H1 (cell line): ENCODE results near the gene CHD8. TPM values are rescaled to one million over a fixed set of nuclear protein-coding genes. Genes with fewer than 3 reads are reported as not detected.

Experiments used
- CTCF ChIA-PET: fragments of 300-600 bp; sonication (Branson Sonifier 250); formaldehyde crosslinking; loops from one replicate; lab custom pipeline; 2021; ENCODE audit not compliant: partially characterized antibody; lab: Charles Lee
- POLR2A ChIA-PET: fragments of 300-600 bp; sonication (Branson Sonifier 250); formaldehyde crosslinking; loops from one replicate; lab custom pipeline; 2021; ENCODE audit warnings: inconsistent platforms; ENCODE audit not compliant: partially characterized antibody; lab: Charles Lee
- DNase-seq, 2 experiments: peaks; one replicate each; pipeline versions ENCODE4 v3.0.0 to v3.0.0-alpha.2; 2010 to 2022; ENCODE audit warnings: low spot score in 2 of 2, low read depth in 1 of 2, mixed read lengths in 1 of 2
- FAIRE-seq: peaks from 2 replicates; lab custom pipeline; 2011; peaks lifted over from hg19 to GRCh38; lab: Jason Lieb, UNC
- H2AFZ ChIP-seq: 2 replicates; pipeline ENCODE4 v1.8.1; 2012; ENCODE audit warnings: low read length, inconsistent platforms
- H2AK5ac ChIP-seq: 2 replicates; pipeline ENCODE4 v1.6.1; 2013; ENCODE audit warnings: low read depth, low read length
- H2BK120ac ChIP-seq: replicated peaks from 2 replicates; pipeline ENCODE3; 2013; ENCODE audit warnings: low read depth, low read length, inconsistent platforms
- H2BK12ac ChIP-seq: 2 replicates; pipeline ENCODE4 v1.6.1; 2013; ENCODE audit warnings: low read depth, low read length
- H2BK15ac ChIP-seq: 2 replicates; pipeline ENCODE4 v1.6.1; 2013; ENCODE audit warnings: low read length
- H2BK20ac ChIP-seq: 2 replicates; pipeline ENCODE4 v1.6.1; 2013; ENCODE audit warnings: low read length
- H2BK5ac ChIP-seq: 2 replicates; pipeline ENCODE4 v1.6.1; 2013; ENCODE audit warnings: low read depth, low read length
- H3K14ac ChIP-seq: 2 replicates; pipeline ENCODE4 v1.6.1; 2013; ENCODE audit warnings: inconsistent platforms; ENCODE audit not compliant: insufficient read length
- H3K18ac ChIP-seq: 2 replicates; pipeline ENCODE4 v1.6.1; 2013; ENCODE audit warnings: low read length; ENCODE audit errors: extremely low read depth
- H3K23ac ChIP-seq: 2 replicates; pipeline ENCODE4 v1.6.1; 2013; ENCODE audit warnings: inconsistent platforms; ENCODE audit not compliant: insufficient read length
- H3K23me2 ChIP-seq: 2 replicates; pipeline ENCODE4 v1.6.1; 2013; ENCODE audit warnings: low read depth, low read length
- H3K27ac ChIP-seq: 2 replicates; pipeline ENCODE4 v1.6.1; 2011; ENCODE audit warnings: low read depth, low read length, inconsistent platforms
- H3K27me3 ChIP-seq, 4 experiments: replicated peaks in 1 of 4; 1 replicate in 1 of 4; 2 replicates in 3 of 4; pipeline versions ENCODE4 v1.6.1 to v1.8.1; 2011 to 2013; ENCODE audit warnings: low read length in 3 of 4, mild to moderate bottlenecking in 3 of 4, inconsistent platforms in 2 of 4, mixed read lengths in 2 of 4, moderate library complexity in 1 of 4; ENCODE audit not compliant: control insufficient read depth in 3 of 4, insufficient read depth in 3 of 4; ENCODE audit errors: extremely low read depth in 1 of 4
- H3K36me3 ChIP-seq, 4 experiments: 2 replicates each; pipeline versions ENCODE4 v1.6.1 to v1.8.1; 2011 to 2013; ENCODE audit warnings: mild to moderate bottlenecking in 4 of 4, low read length in 3 of 4, moderate library complexity in 2 of 4, control low read depth in 1 of 4, inconsistent platforms in 1 of 4; ENCODE audit not compliant: insufficient read depth in 4 of 4, control insufficient read depth in 2 of 4
- H3K4ac ChIP-seq: replicated peaks from 2 replicates; pipeline ENCODE3; 2013; ENCODE audit warnings: low read length, low read depth, mixed read lengths, inconsistent platforms; ENCODE audit not compliant: insufficient read length
- H3K4me1 ChIP-seq, 4 experiments: replicated peaks in 1 of 4; 1 replicate in 1 of 4; 2 replicates in 3 of 4; pipeline versions ENCODE4 v1.6.1 to v1.8.1; 2011 to 2013; ENCODE audit warnings: low read length in 3 of 4, inconsistent platforms in 2 of 4, mixed read lengths in 1 of 4; ENCODE audit not compliant: insufficient read depth in 4 of 4, control insufficient read depth in 3 of 4
- H3K4me2 ChIP-seq, 2 experiments: 2 replicates each; pipeline versions ENCODE4 v1.6.1 to v1.8.1; 2011 to 2013; ENCODE audit warnings: low read depth in 2 of 2, low read length in 2 of 2, control low read depth in 1 of 2, inconsistent platforms in 1 of 2, mild to moderate bottlenecking in 1 of 2; ENCODE audit not compliant: insufficient read depth in 1 of 2
- H3K4me3 ChIP-seq, 4 experiments: fragments of 200-600, 300-600 bp in 1 of 4; sonication (generic), shearing (Covaris generic), sonication (Bioruptor Twin) in 1 of 4; 2 replicates each; pipeline versions ENCODE4 v1.5.1 to v1.8.1; 2011 to 2016; ENCODE audit warnings: low read length in 4 of 4, low read depth in 3 of 4, control low read depth in 2 of 4, inconsistent platforms in 2 of 4, mild to moderate bottlenecking in 2 of 4, mixed read lengths in 1 of 4, moderate library complexity in 1 of 4; ENCODE audit not compliant: insufficient read depth in 2 of 4; ENCODE audit errors: extremely low read depth in 1 of 4
- H3K56ac ChIP-seq: replicated peaks from 2 replicates; pipeline ENCODE3; 2013; ENCODE audit warnings: low read depth, mild to moderate bottlenecking, mixed read lengths, low read length, inconsistent platforms; ENCODE audit not compliant: insufficient read length
- H3K79me1 ChIP-seq: 2 replicates; pipeline ENCODE4 v1.6.1; 2013; ENCODE audit warnings: low read depth, low read length, control low read depth
- H3K79me2 ChIP-seq, 2 experiments: 2 replicates each; pipeline versions ENCODE4 v1.6.1 to v1.8.1; 2012 to 2013; ENCODE audit warnings: low read length in 2 of 2, mild to moderate bottlenecking in 2 of 2, inconsistent platforms in 1 of 2; ENCODE audit not compliant: insufficient read depth in 2 of 2, control insufficient read depth in 1 of 2
- H3K9ac ChIP-seq, 4 experiments: replicated peaks in 1 of 4; 1 replicate in 1 of 4; 2 replicates in 3 of 4; pipeline versions ENCODE4 v1.6.1 to v1.8.1; 2011 to 2013; ENCODE audit warnings: low read depth in 3 of 4, low read length in 3 of 4, control low read depth in 2 of 4, mild to moderate bottlenecking in 2 of 4, moderate library complexity in 2 of 4, inconsistent platforms in 1 of 4; ENCODE audit errors: extremely low read depth in 1 of 4
- H3K9me3 ChIP-seq, 2 experiments: 2 replicates each; pipeline versions ENCODE4 v1.6.1 to v1.8.1; 2012 to 2013; ENCODE audit warnings: mild to moderate bottlenecking in 2 of 2, moderate library complexity in 2 of 2, control low read depth in 1 of 2, inconsistent platforms in 1 of 2, low read depth in 1 of 2, low read length in 1 of 2, mixed read lengths in 1 of 2; ENCODE audit not compliant: insufficient read depth in 2 of 2
- H4K20me1 ChIP-seq, 2 experiments: replicated peaks in 1 of 2; 2 replicates each; pipeline versions ENCODE3 to v1.8.1; 2011 to 2013; ENCODE audit warnings: inconsistent platforms in 2 of 2, low read length in 2 of 2, mild to moderate bottlenecking in 1 of 2; ENCODE audit not compliant: insufficient read depth in 2 of 2, control insufficient read depth in 1 of 2
- H4K5ac ChIP-seq: 2 replicates; pipeline ENCODE4 v1.6.1; 2013; ENCODE audit warnings: low read length, low read depth, mixed read lengths, inconsistent platforms; ENCODE audit not compliant: insufficient read length
- H4K8ac ChIP-seq: 2 replicates; pipeline ENCODE4 v1.8.0; 2013; ENCODE audit warnings: mild to moderate bottlenecking, moderate library complexity, low read length, inconsistent platforms; ENCODE audit not compliant: insufficient read depth; ENCODE audit errors: extremely low read depth
- H4K91ac ChIP-seq: replicated peaks from 2 replicates; pipeline ENCODE3; 2013; ENCODE audit warnings: low read length, mixed read lengths, inconsistent platforms; ENCODE audit not compliant: insufficient read length
- CBX5 ChIP-seq: fragments of 300-800, 300-1000 bp; sonication (generic); IDR thresholded peaks from 2 replicates; pipeline ENCODE4 v1.7.1; 2016; ENCODE audit warnings: antibody characterized with exemption, low read length, low read depth
- FOSL1 ChIP-seq: IDR thresholded peaks from 2 replicates; pipeline ENCODE4 v1.6.1; 2011; ENCODE audit warnings: mild to moderate bottlenecking, low read depth, low read length, moderate library complexity; ENCODE audit not compliant: insufficient read depth
- HDAC2 ChIP-seq, 2 experiments: fragments of 300-600 bp in 1 of 2; sonication (generic) in 1 of 2; IDR thresholded peaks; 2 replicates each; pipeline ENCODE4 v1.6.1; 2011 to 2012; ENCODE audit warnings: low read depth in 2 of 2, low read length in 2 of 2, mild to moderate bottlenecking in 2 of 2, moderate library complexity in 2 of 2, borderline replicate concordance in 1 of 2, inconsistent platforms in 1 of 2
- JUN ChIP-seq: IDR thresholded peaks from 2 replicates; pipeline ENCODE4 v1.6.1; 2011; ENCODE audit warnings: low read depth, mild to moderate bottlenecking, improper control_type of control experiment, low read length
- MAFK ChIP-seq: IDR thresholded peaks from 2 replicates; pipeline ENCODE4 v1.6.1; 2012; ENCODE audit warnings: low read depth, mild to moderate bottlenecking, improper control_type of control experiment, low read length
- PHF8 ChIP-seq: fragments of 200-600 bp; sonication (generic); conservative IDR thresholded peaks from 2 replicates; pipeline ENCODE4 v1.7.1; 2012; ENCODE audit warnings: low read depth, mild to moderate bottlenecking, inconsistent platforms, low read length, moderate library complexity
- SRF ChIP-seq: IDR thresholded peaks from 2 replicates; pipeline ENCODE4 v1.6.1; 2011; ENCODE audit warnings: mild to moderate bottlenecking, low read depth, low read length, moderate library complexity
- SUZ12 ChIP-seq: fragments of 200-600 bp; sonication (generic); IDR thresholded peaks from 2 replicates; pipeline ENCODE4 v1.6.1; 2012; ENCODE audit warnings: mild to moderate bottlenecking, inconsistent platforms, low read length, moderate library complexity, mixed read lengths
- TAF7 ChIP-seq: optimal IDR thresholded peaks from 2 replicates; pipeline ENCODE3; 2011; ENCODE audit warnings: low read depth, mild to moderate bottlenecking, inconsistent platforms, low read length, moderate library complexity, borderline replicate concordance
- WGBS, 2 experiments: shearing (Covaris generic) in 1 of 2; methylation state at CpG; one replicate each; pipeline versions ENCODE4 v1.1.6 to v1.1.7; 2013 to 2015; ENCODE audit warnings: low lambda C conversion rate in 2 of 2, mixed read lengths in 2 of 2, inconsistent platforms in 1 of 2, low coverage in 1 of 2, missing lambda C conversion rate in 1 of 2; ENCODE audit not compliant: insufficient replicate concordance in 2 of 2, insufficient coverage in 1 of 2, insufficient read length in 1 of 2; ENCODE audit errors: extremely low coverage in 1 of 2, missing lambda C conversion rate in 1 of 2; 5-methylcytosine and 5-hydroxymethylcytosine counted together
- polyA plus RNA-seq, 7 experiments: library from polyadenylated mRNA; depleted of rRNA in 3 of 7; stranded (reverse) in 5 of 7; unstranded in 2 of 7; fragments of >200 nt in 5 of 7; fragments of 200-250 nt in 2 of 7; gene quantifications; 1 replicate in 5 of 7; 2 replicates in 1 of 7; 4 replicates in 1 of 7; pipeline versions ENCODE4 v1.2.1 to v1.2.3, GENCODE V29; 2011 to 2013; ENCODE audit warnings: missing spikeins in 2 of 7, mixed read lengths in 2 of 7
- total RNA-seq: library from RNA; stranded (reverse); fragmentation: NEBNext Ultra II Directional; extraction: Animal tissue kit (Norgen Biotek cat#: 25700); gene quantifications from 2 replicates; pipeline ENCODE4 v1.2.1, GENCODE V29; 2021
- TF ChIP-seq, protein P1 (sequence below): IDR thresholded peaks from 2 replicates; pipeline ENCODE4 v1.6.1; 2012; ENCODE audit warnings: low read length, inconsistent platforms
- TF ChIP-seq, protein P2 (sequence below): IDR thresholded peaks from 2 replicates; pipeline ENCODE4 v1.6.1; 2012; ENCODE audit warnings: inconsistent platforms

The CHD8 gene
- total and polyA plus RNA-seq, 2 of the 8 experiments (the other 6 are each of a cell fraction or from before 2014, with no cell fraction given): 88.3 to 140 TPM

DNA sequence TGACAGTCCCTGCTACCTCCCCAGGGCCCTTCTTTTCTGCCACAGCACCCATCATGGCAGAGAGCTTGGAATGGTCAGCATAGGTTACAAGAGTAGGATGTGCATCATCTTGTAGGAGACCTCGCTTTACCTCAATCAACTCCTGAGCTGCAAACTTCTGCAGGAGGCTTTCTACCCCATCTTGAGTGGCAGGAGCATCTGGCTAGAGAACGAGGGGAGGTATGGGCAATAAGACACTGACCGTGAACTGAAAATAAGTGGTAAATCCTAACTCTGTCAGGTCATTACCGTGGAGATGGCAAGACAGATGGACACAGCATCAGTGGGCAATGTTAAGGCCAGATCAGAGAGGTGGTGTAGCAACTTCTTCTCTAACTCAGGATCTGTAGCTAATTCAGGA, 47.5 kb upstream of the CHD8 start:
- Histone ChIP-seq H2BK5ac (peak overlapping the region; percentile 6; the same call in 1 of the 2 replicates), H4K5ac (no peak overlapping the region), H3K9me3 (no peaks in the 10 kb centered on the region), H2BK15ac (no peak overlapping the region), H3K79me1 (0 out of 2 replicates have a peak, but pooled peaks cover 5% of the 10 kb centered on the region), H2BK12ac (no peak overlapping the region), H3K79me2 (peaks cover 3 to 50% of the 10 kb centered on the region in 2 experiments; a peak in 3 of 4 replicates), H3K36me3 (peaks cover 29 to 79% (median 48%) of the 10 kb centered on the region in 4 experiments), H3K4ac (no peak overlapping the region), H2AFZ (no peak overlapping the region), H3K18ac (no peak overlapping the region), H3K14ac (no peak overlapping the region), H3K4me1 (peaks cover 0 to 4% (median 1%) of the 10 kb centered on the region in 4 experiments; a peak in 2 of 7 replicates), H2AK5ac (no peak overlapping the region), H3K23me2 (no peaks in the 10 kb centered on the region), H3K56ac (no peak overlapping the region), H3K4me3 (no peak overlapping the region), H3K23ac (no peak overlapping the region), H4K20me1 (peaks cover 0 to 10% of the 10 kb centered on the region in 2 experiments), H3K27ac (no peak overlapping the region), H3K9ac (no peak overlapping the region), H2BK120ac (no peak overlapping the region), H4K8ac (peak overlapping the region; percentile 53), H3K4me2 (no peak overlapping the region), H4K91ac (no peak overlapping the region), H2BK20ac (no peak overlapping the region), H3K27me3 (no peaks in the 10 kb centered on the region)
- ChIA-PET CTCF (interaction anchor here (1.6 kb wide), 1 partner anchor 53 kb away, joined by 7 read pairs; no protein-coding TSS in a partner anchor), POLR2A (interaction anchor here (0.7 to 5.9 kb wide), 10 partner anchors 7 to 31 kb away, joined by 3 to 61 read pairs (median 4); partner anchors contain the start of genes METTL3 and TOX4)
- FAIRE-seq: no peak
- peak in 1 of 2 experiments; percentile 32 for DNase-seq
- WGBS, 2 experiments: 70% methylated on average over 4 of the region's 4 CpGs; no CpG with 5 or more reads in 1 of the 2 experiments
- TF ChIP-seq SRF (no peak), JUN (no peak), TAF7 (no peak), FOSL1 (no peak), SUZ12 (no peak), MAFK (no peak), CBX5 (no peak), PHF8 (no peak), HDAC2 (IDR thresholded peaks at IDR 0.05; ENCODE audit: borderline replicate concordance in 1 of 2, low read depth in 2 of 2, low read length in 2 of 2) (no peak)
- TF ChIP-seq, protein P1, sequence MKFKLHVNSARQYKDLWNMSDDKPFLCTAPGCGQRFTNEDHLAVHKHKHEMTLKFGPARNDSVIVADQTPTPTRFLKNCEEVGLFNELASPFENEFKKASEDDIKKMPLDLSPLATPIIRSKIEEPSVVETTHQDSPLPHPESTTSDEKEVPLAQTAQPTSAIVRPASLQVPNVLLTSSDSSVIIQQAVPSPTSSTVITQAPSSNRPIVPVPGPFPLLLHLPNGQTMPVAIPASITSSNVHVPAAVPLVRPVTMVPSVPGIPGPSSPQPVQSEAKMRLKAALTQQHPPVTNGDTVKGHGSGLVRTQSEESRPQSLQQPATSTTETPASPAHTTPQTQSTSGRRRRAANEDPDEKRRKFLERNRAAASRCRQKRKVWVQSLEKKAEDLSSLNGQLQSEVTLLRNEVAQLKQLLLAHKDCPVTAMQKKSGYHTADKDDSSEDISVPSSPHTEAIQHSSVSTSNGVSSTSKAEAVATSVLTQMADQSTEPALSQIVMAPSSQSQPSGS: no peak
- TF ChIP-seq, protein P2, sequence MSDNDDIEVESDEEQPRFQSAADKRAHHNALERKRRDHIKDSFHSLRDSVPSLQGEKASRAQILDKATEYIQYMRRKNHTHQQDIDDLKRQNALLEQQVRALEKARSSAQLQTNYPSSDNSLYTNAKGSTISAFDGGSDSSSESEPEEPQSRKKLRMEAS: no peak
